Smooth muscle cell (in vitro differentiated cells): ENCODE data around the gene LSAMP. TPM values are rescaled to one million over a fixed set of nuclear protein-coding genes. Genes with fewer than 3 reads are reported as not detected.

ENCODE experiments used
- DNase-seq: peaks from one replicate; lab custom pipeline; 2025; ENCODE audit not compliant: unreplicated experiment; lab: John Stamatoyannopoulos, UW
- H2AFZ ChIP-seq: fragments of 200-600 bp; sonication (generic); 2 replicates; pipeline ENCODE4 v1.6.0; 2016; ENCODE audit warnings: antibody characterized with exemption, low read depth, mild to moderate bottlenecking
- H3F3A ChIP-seq: fragments of 200-600 bp; sonication (generic); 2 replicates; pipeline ENCODE4 v1.6.0; 2017; ENCODE audit warnings: antibody characterized with exemption, low read depth
- H3K27ac ChIP-seq: fragments of 200-600 bp; sonication (generic); 2 replicates; pipeline ENCODE4 v1.5.1; 2016; ENCODE audit warnings: low read depth, mild to moderate bottlenecking
- H3K27me3 ChIP-seq: fragments of 200-600 bp; sonication (generic); 2 replicates; pipeline ENCODE4 v1.6.1; 2016; ENCODE audit warnings: low read depth, mild to moderate bottlenecking
- H3K36me3 ChIP-seq: fragments of 200-600 bp; sonication (generic); 2 replicates; pipeline ENCODE4 v1.5.1; 2016; ENCODE audit warnings: low read depth
- H3K4me1 ChIP-seq: fragments of 200-600 bp; sonication (generic); 2 replicates; pipeline ENCODE4 v1.5.1; 2016; ENCODE audit warnings: low read depth
- H3K4me2 ChIP-seq: fragments of 200-600 bp; sonication (generic); 2 replicates; pipeline ENCODE4 v1.6.0; 2016; ENCODE audit warnings: mild to moderate bottlenecking
- H3K4me3 ChIP-seq: fragments of 200-600 bp; sonication (generic); 2 replicates; pipeline ENCODE4 v1.5.1; 2016; ENCODE audit warnings: mild to moderate bottlenecking
- H3K79me2 ChIP-seq: fragments of 200-600 bp; sonication (generic); 2 replicates; pipeline ENCODE4 v1.6.0; 2016; ENCODE audit warnings: low read depth, mild to moderate bottlenecking
- H3K9ac ChIP-seq: fragments of 200-600 bp; sonication (generic); 2 replicates; pipeline ENCODE4 v1.6.0; 2016; ENCODE audit warnings: low read depth
- H3K9me3 ChIP-seq: fragments of 200-600 bp; sonication (generic); replicated peaks from 2 replicates; pipeline ENCODE4 v1.5.1; 2016; ENCODE audit warnings: low read depth
- H4K20me1 ChIP-seq: fragments of 200-600 bp; sonication (generic); 2 replicates; pipeline ENCODE4 v1.6.0; 2016; ENCODE audit warnings: low read depth
- WGBS: methylation state at CpG from one replicate; pipeline ENCODE4 v1.1.7; 2016; ENCODE audit warnings: low lambda C conversion rate; 5-methylcytosine and 5-hydroxymethylcytosine counted together
- polyA plus RNA-seq: library from polyadenylated mRNA; unstranded; fragments of >200 nt; fragmentation: Nextera tagmentation; extraction: Ambion mirVana; gene quantifications from 2 replicates; pipeline ENCODE4 v1.2.1, GENCODE V29; 2016
- total RNA-seq: library from RNA; depleted of rRNA; stranded (reverse); fragments of >200 nt; gene quantifications from 2 replicates; pipeline ENCODE4 v1.2.3, GENCODE V29; 2014
- TF ChIP-seq, protein P1 (sequence below): fragments of 200-600 bp; sonication (generic); IDR thresholded peaks from 2 replicates; pipeline ENCODE4 v1.5.1; 2017; ENCODE audit warnings: borderline replicate concordance, mild to moderate bottlenecking, antibody characterized with exemption; ENCODE audit not compliant: insufficient read depth, poor library complexity, severe bottlenecking

Gene LSAMP
- total and polyA plus RNA-seq, 2 experiments from 2014 or later: 11.2 to 13.6 TPM

- Histone ChIP-seq H3F3A (peaks cover 6% of the 10 kb centered on the region), H3K4me1 (peaks cover 17% of the 10 kb centered on the region), H3K4me2 (no peak overlapping the region), H4K20me1 (no peaks in the 10 kb centered on the region), H3K9ac (no peak overlapping the region), H2AFZ (no peak overlapping the region), H3K4me3 (no peak overlapping the region), H3K9me3 (no peaks in the 10 kb centered on the region), H3K27me3 (no peaks in the 10 kb centered on the region), H3K79me2 (no peaks in the 10 kb centered on the region), H3K36me3 (no peaks in the 10 kb centered on the region), H3K27ac (no peak overlapping the region)
- TF ChIP-seq, protein P1, sequence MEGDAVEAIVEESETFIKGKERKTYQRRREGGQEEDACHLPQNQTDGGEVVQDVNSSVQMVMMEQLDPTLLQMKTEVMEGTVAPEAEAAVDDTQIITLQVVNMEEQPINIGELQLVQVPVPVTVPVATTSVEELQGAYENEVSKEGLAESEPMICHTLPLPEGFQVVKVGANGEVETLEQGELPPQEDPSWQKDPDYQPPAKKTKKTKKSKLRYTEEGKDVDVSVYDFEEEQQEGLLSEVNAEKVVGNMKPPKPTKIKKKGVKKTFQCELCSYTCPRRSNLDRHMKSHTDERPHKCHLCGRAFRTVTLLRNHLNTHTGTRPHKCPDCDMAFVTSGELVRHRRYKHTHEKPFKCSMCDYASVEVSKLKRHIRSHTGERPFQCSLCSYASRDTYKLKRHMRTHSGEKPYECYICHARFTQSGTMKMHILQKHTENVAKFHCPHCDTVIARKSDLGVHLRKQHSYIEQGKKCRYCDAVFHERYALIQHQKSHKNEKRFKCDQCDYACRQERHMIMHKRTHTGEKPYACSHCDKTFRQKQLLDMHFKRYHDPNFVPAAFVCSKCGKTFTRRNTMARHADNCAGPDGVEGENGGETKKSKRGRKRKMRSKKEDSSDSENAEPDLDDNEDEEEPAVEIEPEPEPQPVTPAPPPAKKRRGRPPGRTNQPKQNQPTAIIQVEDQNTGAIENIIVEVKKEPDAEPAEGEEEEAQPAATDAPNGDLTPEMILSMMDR: no peak
- 91% methylated on average over 1 of the region's 1 CpG for WGBS
- no peak for DNase-seq
These were observed 179.2 kb downstream of the LSAMP start for GRCh38 chr3:116265976-116266584.

- no peaks in the 10 kb centered on the region for H4K20me1 ChIP-seq
- H3K4me2 ChIP-seq: no peak overlapping the region
- H3K79me2 ChIP-seq: no peaks in the 10 kb centered on the region
- H3K36me3 ChIP-seq: no peaks in the 10 kb centered on the region
- H3K9ac ChIP-seq: no peak overlapping the region
- no peaks in the 10 kb centered on the region for H3K27me3 ChIP-seq
- TF ChIP-seq, protein P1: no peak
- H3K9me3 ChIP-seq: no peaks in the 10 kb centered on the region
- H2AFZ ChIP-seq: no peak overlapping the region
- 94% methylated on average over 8 of the region's 8 CpGs for WGBS
- peaks cover 16% of the 10 kb centered on the region for H3K4me1 ChIP-seq
- H3F3A ChIP-seq: peaks cover 6% of the 10 kb centered on the region
- H3K27ac ChIP-seq: peak overlapping the region; percentile 70
- DNase-seq: no peak
- H3K4me3 ChIP-seq: no peak overlapping the region
These were observed 180.0 kb downstream of the LSAMP start for GRCh38 chr3:116265320-116265695.

DNA sequence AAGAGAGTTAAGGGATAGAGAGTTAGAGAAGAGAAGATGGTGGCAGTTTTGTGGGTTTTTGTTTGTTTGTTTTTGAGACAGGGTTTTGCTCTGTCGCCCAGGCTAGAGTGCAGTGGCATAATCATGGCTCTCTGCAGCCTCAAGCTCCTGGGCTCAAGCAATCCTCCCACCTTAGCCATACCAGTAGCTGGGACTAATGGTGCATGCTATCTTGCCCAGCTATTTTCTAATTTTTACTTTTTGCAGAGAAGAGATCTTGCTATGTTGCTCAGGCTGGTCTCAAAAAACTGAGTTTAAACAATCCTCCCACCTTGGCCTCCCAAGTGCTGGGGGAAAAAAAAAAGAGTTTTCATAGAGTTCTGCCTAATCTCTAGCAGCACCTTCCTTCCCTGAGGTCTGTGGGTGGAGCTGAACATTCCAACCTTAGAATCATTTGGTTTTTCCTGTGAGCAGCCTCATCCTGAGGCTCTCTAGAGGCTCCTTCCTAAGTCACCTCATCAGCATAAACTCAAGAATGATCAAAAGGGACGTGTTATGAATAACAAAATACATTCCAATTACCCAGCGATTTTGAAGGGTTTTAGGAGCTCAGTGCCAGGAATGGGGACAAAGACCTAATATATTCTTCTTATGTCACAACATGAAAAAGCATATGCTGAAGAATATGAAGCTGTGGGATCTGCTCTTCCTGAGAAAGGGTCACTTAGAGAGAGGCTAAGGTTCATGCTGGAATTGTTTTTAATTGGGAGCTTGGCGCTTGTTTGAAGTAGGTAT, 180.6 kb downstream of the LSAMP start:
- Histone ChIP-seq H3K27ac (peak overlapping the region; percentile 70), H3K4me1 (peaks cover 14% of the 10 kb centered on the region), H2AFZ (peak overlapping the region; percentile 34), H3K4me2 (peak overlapping the region; percentile 72), H4K20me1 (no peaks in the 10 kb centered on the region), H3K9ac (no peak overlapping the region), H3K79me2 (no peaks in the 10 kb centered on the region), H3K27me3 (no peaks in the 10 kb centered on the region), H3K9me3 (no peaks in the 10 kb centered on the region), H3K36me3 (no peaks in the 10 kb centered on the region), H3F3A (peaks cover 6% of the 10 kb centered on the region), H3K4me3 (no peak overlapping the region)
- TF ChIP-seq, protein P1: no peak
- WGBS: 53% methylated on average over 4 of the region's 4 CpGs
- no peak for DNase-seq
